Mesenchymal stem cell (in vitro differentiated cells and primary cell): ENCODE results near the gene GPR75.

Source experiments
- DNase-seq: peaks from one replicate; pipeline ENCODE4 v3.0.0-alpha.2; 2013
- H2AFZ ChIP-seq: one replicate; pipeline ENCODE4 v1.6.1; 2013; ENCODE audit warnings: low read depth, mild to moderate bottlenecking, control low read depth, inconsistent platforms, low read length, moderate library complexity
- H2AK5ac ChIP-seq: 2 replicates; pipeline ENCODE4 v1.6.1; 2013; ENCODE audit warnings: low read length, moderate library complexity, mild to moderate bottlenecking, inconsistent platforms; ENCODE audit not compliant: severe bottlenecking
- H2BK120ac ChIP-seq: one replicate; pipeline ENCODE4 v1.6.1; 2013; ENCODE audit warnings: low read depth, mild to moderate bottlenecking, inconsistent platforms, low read length, moderate library complexity
- H2BK12ac ChIP-seq, 2 experiments: one replicate each; pipeline ENCODE4 v1.6.1; 2013; ENCODE audit warnings: inconsistent platforms in 2 of 2, low read length in 2 of 2, mild to moderate bottlenecking in 2 of 2, moderate library complexity in 2 of 2, control low read depth in 1 of 2
- H2BK15ac ChIP-seq: one replicate; pipeline ENCODE4 v1.6.1; 2013; ENCODE audit warnings: mild to moderate bottlenecking, low read depth, inconsistent platforms; ENCODE audit not compliant: poor library complexity, severe bottlenecking
- H2BK5ac ChIP-seq: 2 replicates; pipeline ENCODE4 v1.6.1; 2013; ENCODE audit warnings: low read depth, mild to moderate bottlenecking, low read length, control low read depth, inconsistent platforms; ENCODE audit not compliant: poor library complexity, severe bottlenecking
- H3K14ac ChIP-seq, 2 experiments: one replicate each; pipeline ENCODE4 v1.6.1; 2013; ENCODE audit warnings: inconsistent platforms in 2 of 2, low read length in 2 of 2, control low read depth in 1 of 2, mild to moderate bottlenecking in 1 of 2, moderate library complexity in 1 of 2
- H3K18ac ChIP-seq, 2 experiments: one replicate each; pipeline ENCODE4 v1.6.1; 2013; ENCODE audit warnings: inconsistent platforms in 2 of 2, low read length in 2 of 2, control low read depth in 1 of 2, low read depth in 1 of 2, mild to moderate bottlenecking in 1 of 2
- H3K23ac ChIP-seq, 2 experiments: one replicate each; pipeline ENCODE4 v1.6.1; 2013; ENCODE audit warnings: inconsistent platforms in 2 of 2, low read length in 2 of 2, mild to moderate bottlenecking in 2 of 2, moderate library complexity in 2 of 2, control low read depth in 1 of 2
- H3K27ac ChIP-seq: 2 replicates; pipeline ENCODE4 v1.5.1; 2013; ENCODE audit warnings: mild to moderate bottlenecking, moderate library complexity, low read length, control low read depth, inconsistent platforms; ENCODE audit not compliant: poor library complexity, severe bottlenecking
- H3K27me3 ChIP-seq, 2 experiments: 2 replicates each; pipeline versions ENCODE4 v1.6.1 to v1.7.0; 2013; ENCODE audit warnings: low read length in 2 of 2, mild to moderate bottlenecking in 2 of 2, moderate library complexity in 2 of 2, control low read depth in 1 of 2, inconsistent platforms in 1 of 2; ENCODE audit not compliant: control insufficient read depth in 1 of 2, insufficient read depth in 1 of 2
- H3K36me3 ChIP-seq, 2 experiments: 2 replicates each; pipeline versions ENCODE4 v1.6.1 to v1.7.0; 2013; ENCODE audit warnings: low read length in 2 of 2, control low read depth in 1 of 2, inconsistent platforms in 1 of 2, low read depth in 1 of 2, mild to moderate bottlenecking in 1 of 2; ENCODE audit not compliant: insufficient read depth in 2 of 2, control insufficient read depth in 1 of 2
- H3K4ac ChIP-seq, 2 experiments: one replicate each; pipeline ENCODE4 v1.6.1; 2013; ENCODE audit warnings: inconsistent platforms in 2 of 2, low read length in 2 of 2, mild to moderate bottlenecking in 2 of 2, moderate library complexity in 2 of 2, control low read depth in 1 of 2, low read depth in 1 of 2
- H3K4me1 ChIP-seq: 2 replicates; pipeline ENCODE4 v1.6.1; 2013; ENCODE audit warnings: low read depth, low read length, control low read depth; ENCODE audit not compliant: control insufficient read depth, insufficient read depth
- H3K4me2 ChIP-seq: 2 replicates; pipeline ENCODE4 v1.6.1; 2013; ENCODE audit warnings: low read length, mild to moderate bottlenecking, inconsistent platforms; ENCODE audit not compliant: poor library complexity, severe bottlenecking
- H3K4me3 ChIP-seq, 2 experiments: 2 replicates each; pipeline versions ENCODE4 v1.5.1 to v1.7.0; 2013; ENCODE audit warnings: low read length in 2 of 2, mild to moderate bottlenecking in 2 of 2, control low read depth in 1 of 2, low read depth in 1 of 2; ENCODE audit not compliant: insufficient read depth in 1 of 2
- H3K79me1 ChIP-seq: replicated peaks from 2 replicates; pipeline ENCODE4 v1.6.1; 2013; ENCODE audit warnings: mild to moderate bottlenecking, control low read depth, low read length, inconsistent platforms; ENCODE audit not compliant: poor library complexity, severe bottlenecking
- H3K9ac ChIP-seq: 2 replicates; pipeline ENCODE4 v1.7.0; 2013; ENCODE audit warnings: mild to moderate bottlenecking, low read length, moderate library complexity
- H3K9me3 ChIP-seq: 2 replicates; pipeline ENCODE4 v1.7.0; 2013; ENCODE audit warnings: mild to moderate bottlenecking, low read length; ENCODE audit not compliant: control insufficient read depth
- H4K8ac ChIP-seq: one replicate; pipeline ENCODE4 v1.6.1; 2013; ENCODE audit warnings: inconsistent platforms, mild to moderate bottlenecking, low read length, moderate library complexity
- H4K91ac ChIP-seq: one replicate; pipeline ENCODE4 v1.6.1; 2013; ENCODE audit warnings: mild to moderate bottlenecking, low read length, inconsistent platforms
- WGBS: methylation state at CpG from one replicate; pipeline ENCODE4 v1.1.7; 2013; ENCODE audit warnings: mixed read lengths; 5-methylcytosine and 5-hydroxymethylcytosine counted together

The GPR75 gene

DNA sequence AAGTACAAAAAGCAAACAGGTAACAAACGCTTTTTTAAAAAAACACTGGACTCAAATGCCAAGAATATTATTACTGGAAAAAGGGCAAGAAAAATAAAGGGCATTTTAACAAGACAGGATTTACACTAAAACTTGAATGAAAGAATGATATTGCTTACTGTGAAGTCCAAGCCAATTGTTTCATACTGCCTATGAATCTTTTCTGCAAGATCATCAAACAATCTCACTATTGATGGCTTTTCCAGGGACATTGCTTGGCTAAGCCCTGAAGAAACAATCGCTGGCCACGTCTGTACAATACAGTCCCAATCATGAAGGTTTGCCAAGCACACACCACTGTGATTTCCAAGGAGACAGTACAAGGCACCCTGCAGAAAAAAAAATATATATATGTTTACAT is 41.4 kb upstream of the GPR75 start:
- Histone ChIP-seq H3K14ac (no peak overlapping the region), H3K9me3 (no peaks in the 10 kb centered on the region), H3K27ac (no peak overlapping the region), H2BK15ac (no peak overlapping the region), H3K23ac (no peak overlapping the region), H3K4ac (no peak overlapping the region), H2BK12ac (no peak overlapping the region), H2AFZ (no peak overlapping the region), H2BK5ac (no peak overlapping the region), H4K8ac (no peak overlapping the region), H3K36me3 (peaks cover 23 to 90% of the 10 kb centered on the region in 2 experiments), H3K4me3 (no peak overlapping the region), H3K4me1 (peaks cover 2% of the 10 kb centered on the region), H3K4me2 (no peak overlapping the region), H3K18ac (no peak overlapping the region), H3K79me1 (peaks cover 14% of the 10 kb centered on the region), H2BK120ac (no peak overlapping the region), H3K9ac (no peak overlapping the region), H3K27me3 (no peaks in the 10 kb centered on the region), H2AK5ac (no peak overlapping the region), H4K91ac (no peak overlapping the region)
- no peak for DNase-seq
- WGBS = 100% methylated on average over 2 of the region's 3 CpGs

DNA sequence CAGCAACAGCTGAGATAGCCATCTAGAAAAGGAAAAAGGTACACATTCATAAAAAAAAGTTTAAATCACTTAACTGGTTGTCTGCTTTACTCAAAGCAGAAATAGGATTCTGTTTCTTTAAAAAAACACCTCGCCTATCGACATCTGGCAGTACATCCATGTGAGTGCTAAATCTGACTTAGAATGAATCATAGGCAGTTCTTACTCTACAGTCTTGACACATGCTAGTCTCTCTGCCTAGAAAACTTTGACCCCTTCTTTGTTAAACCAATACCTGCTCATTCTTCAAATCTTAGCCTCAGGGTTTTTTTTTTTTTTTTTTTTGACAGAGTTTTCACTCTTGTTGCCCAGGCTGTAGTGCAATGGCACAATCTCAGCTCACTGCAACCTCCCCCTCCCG is 37.1 kb upstream of the GPR75 start:
- no peak overlapping the region for H2BK120ac ChIP-seq
- H4K8ac ChIP-seq = no peak overlapping the region
- WGBS = 61% methylated on average over 3 of the region's 3 CpGs
- H3K9ac ChIP-seq = no peak overlapping the region
- H2AK5ac ChIP-seq = no peak overlapping the region
- DNase-seq = peak; percentile 26
- no peak overlapping the region for H2AFZ ChIP-seq
- no peak overlapping the region for H3K18ac ChIP-seq
- H3K9me3 ChIP-seq = no peaks in the 10 kb centered on the region
- H3K23ac ChIP-seq = no peak overlapping the region
- H3K14ac ChIP-seq = no peak overlapping the region
- H3K27ac ChIP-seq = no peak overlapping the region
- H2BK5ac ChIP-seq = no peak overlapping the region
- H3K79me1 ChIP-seq = peaks cover 8% of the 10 kb centered on the region
- H3K27me3 ChIP-seq = no peaks in the 10 kb centered on the region
- no peak overlapping the region for H2BK15ac ChIP-seq
- H3K4me1 ChIP-seq = peaks cover 2% of the 10 kb centered on the region
- no peak overlapping the region for H3K4ac ChIP-seq
- no peak overlapping the region for H3K4me2 ChIP-seq
- peaks cover 15 to 91% of the 10 kb centered on the region in 2 experiments for H3K36me3 ChIP-seq
- no peak overlapping the region for H4K91ac ChIP-seq
- H3K4me3 ChIP-seq = no peak overlapping the region
- H2BK12ac ChIP-seq = no peak overlapping the region

DNA sequence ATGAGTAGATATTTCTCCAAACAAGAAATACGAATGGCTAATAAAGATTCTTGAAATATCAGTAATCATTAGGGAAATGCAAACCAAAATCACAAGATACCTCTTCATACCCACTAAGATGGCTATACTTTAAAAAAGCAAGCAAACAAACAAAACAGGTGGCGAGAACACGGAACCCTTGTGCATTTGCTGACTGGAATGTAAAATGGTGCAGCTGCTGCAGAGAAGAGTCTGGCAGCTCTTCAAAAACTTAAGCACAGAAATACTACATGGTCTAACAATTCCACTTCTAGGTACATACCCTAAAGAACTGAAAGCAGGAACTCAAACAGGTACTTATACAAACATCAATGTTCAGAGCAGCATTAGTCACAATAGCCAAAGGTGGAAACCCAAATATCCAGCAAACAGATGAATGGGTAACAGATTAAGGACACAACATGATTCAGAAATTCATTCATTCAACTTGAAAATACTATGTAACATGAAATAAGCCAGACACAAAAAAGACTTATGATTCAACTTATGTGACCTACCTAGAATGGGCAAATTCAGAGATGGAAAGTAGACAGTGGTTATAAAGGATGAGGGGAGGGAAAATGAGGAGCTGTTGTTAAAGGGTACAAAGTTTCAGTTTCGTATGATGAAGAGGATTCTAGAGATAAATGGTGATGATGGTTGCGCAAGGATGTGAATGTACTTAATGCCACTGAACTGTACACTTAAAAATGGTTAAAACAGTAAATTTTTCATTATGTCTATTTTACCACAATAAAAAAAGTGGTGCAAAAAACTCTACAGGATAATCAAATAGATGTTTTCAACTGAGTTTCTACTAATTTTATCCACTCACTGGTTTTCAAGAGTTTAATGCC is 26.9 kb upstream of the GPR75 start:
- Histone ChIP-seq H2AFZ (no peak overlapping the region), H3K9ac (no peak overlapping the region), H3K36me3 (peaks cover 19 to 93% of the 10 kb centered on the region in 2 experiments), H2BK15ac (no peak overlapping the region), H3K27me3 (no peaks in the 10 kb centered on the region), H3K9me3 (no peaks in the 10 kb centered on the region), H4K91ac (no peak overlapping the region), H3K18ac (no peak overlapping the region), H2AK5ac (no peak overlapping the region), H3K4ac (no peak overlapping the region), H3K23ac (no peak overlapping the region), H3K4me2 (no peak overlapping the region), H3K27ac (no peak overlapping the region), H2BK12ac (no peak overlapping the region), H3K14ac (no peak overlapping the region), H3K79me1 (peaks cover 18% of the 10 kb centered on the region), H3K4me3 (no peak overlapping the region), H3K4me1 (no peaks in the 10 kb centered on the region), H2BK5ac (no peak overlapping the region), H4K8ac (no peak overlapping the region), H2BK120ac (no peak overlapping the region)
- no peak for DNase-seq
- 100% methylated on average over 3 of the region's 5 CpGs for WGBS

DNA sequence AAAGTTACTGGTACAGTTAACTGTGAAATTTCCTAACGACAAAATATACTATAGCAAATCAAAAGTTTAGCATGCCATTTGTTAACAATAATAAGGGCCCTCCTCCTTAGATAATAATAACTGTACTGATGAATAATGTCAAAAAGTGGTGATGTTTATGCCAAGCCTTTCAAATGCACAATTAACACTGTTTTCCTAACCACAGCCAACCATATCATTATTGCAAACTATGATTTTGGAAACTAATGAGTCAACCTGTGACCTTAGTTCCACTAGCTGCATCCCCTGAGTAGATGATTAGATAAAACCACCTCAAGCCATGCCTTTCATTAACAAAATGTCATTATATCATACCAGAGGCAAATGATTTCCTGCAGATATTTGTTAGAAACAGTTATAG is 25.1 kb upstream of the GPR75 start:
- Histone ChIP-seq H3K36me3 (peaks cover 12 to 81% of the 10 kb centered on the region in 2 experiments), H2BK5ac (no peak overlapping the region), H3K4me3 (no peak overlapping the region), H2BK120ac (no peak overlapping the region), H2BK12ac (no peak overlapping the region), H2AK5ac (no peak overlapping the region), H3K27me3 (no peaks in the 10 kb centered on the region), H3K9ac (no peak overlapping the region), H3K14ac (no peak overlapping the region), H3K18ac (no peak overlapping the region), H4K8ac (no peak overlapping the region), H3K27ac (no peak overlapping the region), H4K91ac (no peak overlapping the region), H3K9me3 (no peaks in the 10 kb centered on the region), H3K79me1 (peaks cover 18% of the 10 kb centered on the region), H2BK15ac (no peak overlapping the region), H3K4me2 (no peak overlapping the region), H3K23ac (no peak overlapping the region), H3K4me1 (no peaks in the 10 kb centered on the region), H2AFZ (no peak overlapping the region), H3K4ac (no peak overlapping the region)
- WGBS = no CpG with 5 or more reads among the region's 1 CpG
- no peak for DNase-seq
